T-helper 22 cell (primary cell): ENCODE data around the gene DCTD.
"Not testable (repeated sequence)": the region's sequence is repeated elsewhere in the genome, so short reads cannot be mapped to it uniquely, and the experiment has no call there.

Experiments
- DNase-seq: peaks from one replicate; pipeline ENCODE4 v3.0.0-alpha.2; 2020; ENCODE audit warnings: low read depth

Gene DCTD

GRCh38 chr4:182921608-182922007, 4.4 kb upstream of the DCTD start:
- DNase-seq = no peak

GRCh38 chr4:182920676-182921075, 3.5 kb upstream of the DCTD start:
- DNase-seq = no peak

DNA sequence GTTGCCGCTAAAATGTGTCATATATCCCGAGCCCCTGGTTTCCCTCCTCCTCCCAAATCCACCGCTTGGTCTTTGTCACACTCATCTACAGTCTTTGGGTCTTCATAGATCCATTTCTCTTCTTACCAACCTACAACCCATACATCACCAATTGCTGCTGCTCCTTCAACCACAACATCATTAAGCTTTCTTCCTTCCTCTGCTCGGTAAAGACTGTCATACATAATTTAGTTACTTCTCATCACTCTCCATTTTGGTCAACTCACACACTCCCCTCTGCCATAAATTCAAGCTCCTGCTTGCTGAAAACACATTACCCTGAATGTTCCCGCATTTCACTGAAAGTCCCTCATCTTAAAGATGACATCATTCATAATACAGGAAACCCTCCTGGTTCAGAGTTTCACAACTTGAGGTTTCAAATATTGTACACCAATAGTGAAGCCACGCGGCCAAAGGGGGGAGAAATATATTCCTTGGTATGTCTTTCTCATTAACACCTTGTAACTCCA, 1.7 kb upstream of the DCTD start:
- DNase-seq = no peak

DNA sequence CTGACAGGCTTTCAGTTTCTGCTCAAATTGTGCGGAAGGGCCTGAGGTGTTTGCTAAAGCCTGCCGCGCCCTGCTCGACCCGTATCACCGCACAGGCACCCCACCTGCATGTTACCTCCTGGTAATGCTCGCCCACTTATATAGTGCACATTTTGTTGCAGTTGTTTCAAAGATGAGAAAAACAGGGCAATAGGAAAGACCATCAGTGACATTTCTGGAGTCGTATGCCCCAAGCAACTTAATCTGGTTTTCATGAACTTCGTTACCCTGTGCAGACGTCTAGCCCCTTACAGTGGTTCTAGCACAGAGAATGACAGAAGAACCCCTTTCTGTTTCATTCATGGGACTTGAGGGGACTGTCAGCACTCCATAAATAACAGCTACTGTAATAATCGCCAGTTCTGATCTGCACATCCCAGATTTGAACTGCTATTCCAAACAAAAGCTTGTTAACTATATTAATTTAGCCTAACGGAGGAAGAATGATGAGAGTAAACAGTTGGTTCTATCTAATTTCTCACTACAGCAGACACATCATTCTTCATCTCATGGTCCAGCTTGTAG, 940 bp upstream of the DCTD start:
- DNase-seq = no peak

- DNase-seq = peak; percentile 6
Observed at GRCh38 chr4:182916483-182917181, 554 bp downstream of the DCTD start.

DNA sequence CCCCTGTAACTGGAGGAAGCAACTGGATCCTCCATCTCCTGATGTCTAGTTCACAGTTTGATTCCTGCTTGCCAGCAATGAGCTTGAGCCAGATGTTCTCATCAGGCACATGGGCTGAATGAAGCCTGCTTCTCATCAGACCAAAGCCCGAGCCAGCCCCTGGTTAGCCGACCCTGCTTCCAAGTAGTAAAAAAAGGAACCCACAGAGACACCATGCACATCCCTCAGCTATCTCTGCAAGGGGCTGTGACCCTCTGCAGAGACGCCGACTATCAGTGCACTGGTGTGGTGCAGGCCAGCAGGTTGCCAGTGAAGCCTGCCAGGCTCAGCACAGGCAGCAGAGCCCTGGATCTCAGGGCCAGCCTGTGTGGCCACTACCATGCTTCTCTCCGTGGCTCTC, 2.8 kb downstream of the DCTD start:
- DNase-seq = no peak

GRCh38 chr4:182913621-182914020, 3.6 kb downstream of the DCTD start:
- DNase-seq = no peak

GRCh38 chr4:182913036-182913435, 4.2 kb downstream of the DCTD start:
- no peak for DNase-seq

- no peak for DNase-seq
Observed at GRCh38 chr4:182908124-182908523, 9.1 kb downstream of the DCTD start.

DNA sequence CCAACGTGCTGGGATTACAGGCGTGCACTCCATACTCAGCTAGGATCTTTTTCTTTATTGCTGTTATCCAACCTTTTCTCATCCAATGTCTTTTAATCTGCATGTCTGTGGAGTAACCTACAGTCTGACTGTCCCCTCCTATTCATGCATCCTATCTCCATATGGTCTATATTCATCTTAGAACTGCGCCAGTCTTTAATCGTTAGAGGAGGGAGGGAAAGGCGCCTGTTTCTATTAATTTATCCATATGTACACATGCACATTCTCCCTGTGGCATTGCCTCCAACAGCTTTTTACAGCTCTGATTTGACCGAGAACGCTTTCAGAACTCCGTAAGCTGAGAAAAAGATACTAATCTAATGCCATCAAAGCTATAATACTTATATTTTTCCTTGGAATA, 9.8 kb downstream of the DCTD start:
- no peak for DNase-seq

DNA sequence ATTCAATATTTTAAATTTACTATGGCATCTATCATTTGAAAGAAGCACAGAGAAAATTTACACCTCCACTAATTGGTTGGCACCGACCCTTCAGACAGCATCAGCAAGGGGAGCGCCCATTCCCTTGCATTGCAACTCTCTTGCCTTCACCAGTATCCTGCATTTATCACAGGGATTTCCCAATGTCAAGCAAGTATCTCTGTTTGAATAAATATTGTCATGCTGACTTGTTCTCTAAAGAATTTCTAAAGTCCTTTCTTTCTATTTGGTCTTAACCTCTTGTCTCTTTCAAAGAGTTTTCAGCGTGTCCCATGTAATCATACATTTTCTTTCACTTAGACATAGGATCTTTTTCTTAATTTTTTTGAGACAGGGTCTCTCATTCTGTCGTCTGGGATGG, 10.4 kb downstream of the DCTD start:
- DNase-seq = no peak

DNA sequence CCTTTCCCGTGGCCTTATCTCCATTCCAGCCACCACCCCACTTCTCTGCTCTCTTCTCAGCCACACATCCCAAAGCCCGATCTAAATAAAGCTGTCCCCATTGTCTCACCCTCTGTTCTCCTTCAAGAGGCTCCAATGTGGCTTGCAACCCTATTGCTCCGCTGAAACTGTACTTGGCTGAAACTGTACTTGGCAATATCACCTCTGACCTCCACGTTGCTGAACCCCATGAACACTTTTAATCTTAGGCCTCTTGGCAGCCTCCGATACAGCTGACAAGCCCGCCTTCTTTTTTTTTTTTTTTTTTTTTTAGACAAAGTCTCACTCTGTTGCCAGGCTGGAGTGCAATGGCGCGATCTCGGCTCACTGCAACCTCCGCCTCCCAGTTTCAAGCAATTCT, 12.1 kb downstream of the DCTD start:
- no peak for DNase-seq

DNA sequence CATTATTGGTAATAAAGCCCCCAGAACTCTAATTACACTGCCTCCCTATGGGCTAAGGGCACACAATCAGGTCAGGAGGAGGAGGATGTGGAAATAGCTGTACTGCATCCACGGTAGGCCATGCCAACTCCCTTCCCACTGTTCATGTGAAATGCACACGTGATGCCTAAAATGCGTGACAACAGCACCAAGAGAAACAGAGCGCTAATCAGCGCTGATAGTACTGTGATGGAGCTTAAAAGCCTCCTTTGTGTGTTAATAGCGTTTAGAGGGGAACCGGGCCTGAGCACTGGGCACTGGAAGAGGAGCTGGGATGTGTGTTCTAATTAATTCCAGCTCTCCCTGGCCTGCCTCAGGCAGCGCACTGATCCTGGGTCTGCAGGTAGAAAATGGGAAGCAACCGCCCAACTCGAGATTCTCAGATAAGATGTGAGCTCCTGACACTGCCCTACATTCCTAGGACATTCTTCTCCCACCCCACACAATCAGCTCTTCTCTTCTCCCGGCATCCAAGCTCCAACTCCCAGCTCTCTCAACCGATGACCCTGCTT, 12.9 kb downstream of the DCTD start:
- DNase-seq = no peak

- DNase-seq = no peak
Observed at GRCh38 chr4:182903013-182903412, 14.2 kb downstream of the DCTD start.

DNA sequence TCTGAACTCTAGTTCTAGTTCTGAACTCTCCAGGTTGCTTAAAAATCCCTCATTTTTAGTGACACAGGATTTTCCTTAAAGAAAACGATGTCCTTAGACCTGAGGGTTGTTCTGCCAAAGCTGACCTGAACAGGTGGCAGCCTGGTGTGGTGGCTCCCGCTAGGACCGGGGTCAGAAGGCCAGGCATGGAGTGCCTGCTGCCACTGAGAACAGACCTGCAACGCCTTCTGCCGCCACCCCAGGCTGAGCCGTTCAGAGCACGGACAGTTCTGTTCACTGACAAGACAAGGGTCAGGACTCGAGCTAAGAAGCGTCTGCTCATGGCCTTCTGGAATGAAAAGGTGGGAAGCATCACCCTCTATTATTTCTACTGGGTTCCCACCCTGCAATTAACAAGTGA, 15.8 kb downstream of the DCTD start:
- DNase-seq = no peak

- not testable (repeated sequence) for DNase-seq
Observed at GRCh38 chr4:182900021-182900420, 17.2 kb downstream of the DCTD start.

GRCh38 chr4:182898479-182898799, 18.7 kb downstream of the DCTD start:
- DNase-seq = no peak

- DNase-seq = no peak
Observed at GRCh38 chr4:182897601-182898478, 19.3 kb downstream of the DCTD start.

DNA sequence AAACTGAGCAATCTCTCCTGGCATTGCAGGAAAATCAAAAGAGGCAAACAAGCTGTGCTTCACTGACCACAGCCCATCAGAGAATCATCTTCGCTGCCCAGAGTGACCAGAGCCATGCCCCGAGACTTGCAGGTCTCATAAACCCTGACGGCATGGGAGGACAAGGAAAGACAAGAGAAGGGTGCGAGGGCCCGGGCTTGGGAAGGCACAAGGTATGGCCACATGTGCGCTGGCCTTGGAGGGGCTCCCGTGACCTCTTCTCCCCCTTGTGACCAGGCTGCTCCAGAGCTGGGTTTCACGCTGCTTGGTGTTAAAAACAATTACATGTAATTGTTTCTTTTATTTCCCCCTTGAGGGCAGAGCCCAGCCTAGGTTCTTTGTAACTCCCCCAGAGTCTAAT, 20.8 kb downstream of the DCTD start:
- DNase-seq = no peak

GRCh38 chr4:182895791-182896292, 21.3 kb downstream of the DCTD start:
- no peak for DNase-seq

GRCh38 chr4:182894681-182895275, 22.4 kb downstream of the DCTD start:
- no peak for DNase-seq

DNA sequence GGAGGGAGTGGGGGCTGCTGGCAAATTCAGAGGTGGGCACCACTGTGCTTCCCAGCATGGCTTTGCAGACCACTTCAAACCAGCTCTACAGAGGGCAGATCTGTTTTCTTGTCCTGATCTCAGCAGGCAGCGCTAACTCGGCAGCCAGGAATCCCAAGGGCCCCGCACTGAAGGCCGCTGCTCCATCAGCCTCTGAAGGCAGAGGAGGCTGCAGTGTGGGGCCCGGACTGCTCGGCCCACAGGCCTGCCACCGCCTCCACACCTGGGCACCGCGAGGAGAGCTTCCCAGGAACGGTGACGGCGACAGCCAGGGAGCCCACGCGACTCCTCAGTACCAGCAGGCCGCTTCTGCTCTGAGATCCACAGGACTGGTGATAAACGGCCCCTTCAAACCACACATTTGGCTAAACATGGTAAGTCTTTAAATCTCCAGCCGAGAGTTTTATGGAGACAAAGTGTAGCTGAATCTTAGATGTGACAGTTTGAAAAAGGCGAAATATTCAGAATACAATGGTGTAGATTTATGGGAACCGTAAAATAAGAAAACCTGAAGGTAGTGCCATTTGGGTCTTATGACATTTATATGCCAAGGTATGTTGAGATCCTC, 23.6 kb downstream of the DCTD start:
- no peak for DNase-seq
